ENCODE data around the gene RNLS. TPM values are rescaled to one million over a fixed set of nuclear protein-coding genes. Genes with fewer than 3 reads are reported as not detected.

Gene RNLS
- total RNA-seq, 1 experiment from 2014 or later = 11.4 TPM

- DNase-seq (ENCODE audit: low read depth, low spot score) (no peak), ATAC-seq (no peak)
- Histone ChIP-seq H3K4me1 (ENCODE audit: control insufficient read depth, insufficient read depth, low read length) (no peaks in the 10 kb centered on the region), H3K36me3 (ENCODE audit: control insufficient read depth, insufficient read depth, low read length) (no peaks in the 10 kb centered on the region), H3K27me3 (ENCODE audit: control insufficient read depth, insufficient read depth, low read length) (peaks cover 2% of the 10 kb centered on the region), H3K4me3 (ENCODE audit: low read depth in 2 of 2, low read length in 2 of 2) (no peak overlapping the region), H3K9me3 (ENCODE audit: control insufficient read depth, insufficient read depth, low read depth, low read length) (no peaks in the 10 kb centered on the region), H3K27ac (ENCODE audit: low read length) (no peak overlapping the region)
- POLR2A ChIA-PET = interaction anchor here (0.5 kb wide), 1 partner anchor 146 kb away, joined by 3 read pairs; no protein-coding TSS in a partner anchor
- BruUV-seq (replicated peaks) = no TSS peak
- in situ Hi-C loops (cut with HindIII; ENCODE audit: low pct_unique_long_range_greater_than_20kb, low sequenced_read_pairs) = no loop called here
- TF ChIP-seq CTCF (IDR thresholded peaks at IDR 0.05) (no peak), SIN3A (IDR thresholded peaks at IDR 0.05; ENCODE audit: borderline replicate concordance, insufficient read depth, low read depth, low read length) (no peak), TCF7L2 (IDR thresholded peaks at IDR 0.05; ENCODE audit: low read depth, low read length) (no peak), REST (IDR thresholded peaks at IDR 0.05; ENCODE audit: insufficient read depth in 1 of 2, low read depth in 2 of 2, low read length in 1 of 2) (no peak), POLR2AphosphoS5 (IDR thresholded peaks at IDR 0.05; ENCODE audit: low read depth, low read length) (no peak)
- CTCF ChIA-PET = no interaction called here
- intact Hi-C loops (cut with micrococcal nuclease; ENCODE audit: unreplicated experiment) = no loop called here
Observed at GRCh38 chr10:88347022-88347421, 236.1 kb downstream of the RNLS start.

- DNase-seq (ENCODE audit: low read depth, low spot score) (no peak), ATAC-seq (no peak)
- H3K27ac ChIP-seq (ENCODE audit: low read length) = no peak overlapping the region
- intact Hi-C loops (cut with micrococcal nuclease; ENCODE audit: unreplicated experiment) = no loop called here
- no peak overlapping the region for H3K4me3 ChIP-seq (ENCODE audit: low read depth in 2 of 2, low read length in 2 of 2)
- no peaks in the 10 kb centered on the region for H3K4me1 ChIP-seq (ENCODE audit: control insufficient read depth, insufficient read depth, low read length)
- H3K36me3 ChIP-seq (ENCODE audit: control insufficient read depth, insufficient read depth, low read length) = no peaks in the 10 kb centered on the region
- no peaks in the 10 kb centered on the region for H3K9me3 ChIP-seq (ENCODE audit: control insufficient read depth, insufficient read depth, low read depth, low read length)
- TF ChIP-seq REST (IDR thresholded peaks at IDR 0.05; ENCODE audit: insufficient read depth in 1 of 2, low read depth in 2 of 2, low read length in 1 of 2) = no peak
- no peak for TF ChIP-seq CTCF (IDR thresholded peaks at IDR 0.05)
- TF ChIP-seq TCF7L2 (IDR thresholded peaks at IDR 0.05; ENCODE audit: low read depth, low read length) = no peak
- TF ChIP-seq POLR2AphosphoS5 (IDR thresholded peaks at IDR 0.05; ENCODE audit: low read depth, low read length) = no peak
- no peak for TF ChIP-seq SIN3A (IDR thresholded peaks at IDR 0.05; ENCODE audit: borderline replicate concordance, insufficient read depth, low read depth, low read length)
- peaks cover 2% of the 10 kb centered on the region for H3K27me3 ChIP-seq (ENCODE audit: control insufficient read depth, insufficient read depth, low read length)
- in situ Hi-C loops (cut with HindIII; ENCODE audit: low pct_unique_long_range_greater_than_20kb, low sequenced_read_pairs) = no loop called here
- BruUV-seq (replicated peaks) = no TSS peak
- ChIA-PET CTCF (no interaction called here), POLR2A (interaction anchor here (0.5 kb wide), 1 partner anchor 145 kb away, joined by 3 read pairs; no protein-coding TSS in a partner anchor)
Observed at GRCh38 chr10:88346144-88346977, 236.8 kb downstream of the RNLS start.

Measured in Panc1 (cell line).